Activated naive CD4-positive, alpha-beta T cell treated with anti-CD3 and anti-CD28 coated beads, Interleukin-2, amount 50 U/mL, for 24 hours (primary cell): Measurements from ENCODE around the gene LTN1.

Experiments
- H3K27ac Mint-ChIP-seq: one replicate; pipeline ENCODE4 v1.8.0; 2021; ENCODE audit warnings: mild to moderate bottlenecking, mixed read lengths
- H3K27me3 Mint-ChIP-seq: one replicate; pipeline ENCODE4 v1.8.0; 2021; ENCODE audit warnings: mixed read lengths
- H3K36me3 Mint-ChIP-seq: one replicate; pipeline ENCODE4 v1.8.0; 2021; ENCODE audit warnings: mixed read lengths
- H3K4me1 Mint-ChIP-seq: one replicate; pipeline ENCODE4 v1.8.0; 2021; ENCODE audit warnings: mixed read lengths
- H3K4me3 Mint-ChIP-seq: one replicate; pipeline ENCODE4 v1.8.0; 2021; ENCODE audit warnings: mild to moderate bottlenecking, mixed read lengths
- H3K9me3 Mint-ChIP-seq: one replicate; pipeline ENCODE4 v1.8.0; 2021; ENCODE audit warnings: mixed read lengths

The LTN1 gene

DNA sequence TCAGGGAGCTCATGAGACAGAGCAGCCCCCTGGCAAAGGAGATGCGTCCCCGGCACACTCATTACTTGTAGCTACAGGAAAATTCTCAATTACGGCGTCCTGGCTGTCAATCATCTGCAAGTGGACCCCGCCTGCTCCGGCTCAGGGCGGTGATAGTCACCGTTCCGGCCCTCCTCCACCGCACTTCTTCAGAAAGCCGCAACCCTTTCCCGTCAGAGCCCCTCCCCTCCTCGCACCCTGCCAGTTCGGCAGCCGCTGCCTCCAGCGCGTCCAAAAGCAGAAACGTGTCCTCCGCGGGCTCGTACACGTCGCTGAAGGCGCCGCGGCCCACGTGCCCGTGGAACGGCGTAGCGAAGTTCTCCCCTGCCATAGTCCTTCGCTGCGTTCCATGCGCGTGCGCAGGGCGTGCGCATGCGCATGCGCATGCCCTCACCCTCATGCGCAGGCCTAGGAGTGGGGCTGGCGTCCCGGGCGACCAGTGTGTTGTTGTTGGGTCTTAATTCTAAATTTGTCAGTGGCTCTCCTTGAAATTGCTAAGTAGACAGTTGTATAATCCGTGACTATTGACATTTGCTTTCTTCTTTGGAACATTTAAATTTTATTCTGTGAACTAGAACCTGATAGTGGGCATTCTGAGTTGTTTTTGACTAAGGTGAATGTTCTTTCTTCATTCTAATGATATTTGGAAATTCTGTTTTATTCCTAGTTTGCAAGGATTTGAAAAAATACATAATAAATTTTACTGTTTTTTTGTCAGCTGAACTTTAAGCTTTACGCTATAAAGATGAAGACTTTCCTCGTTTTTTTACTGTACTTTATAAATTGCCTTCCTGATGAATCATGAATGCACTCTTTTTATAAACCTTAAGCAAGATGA lies 107.5 kb downstream of the LTN1 start:
- Mint-ChIP-seq H3K4me1 (peaks cover 21% of the 10 kb centered on the region), H3K27ac (peak overlapping the region; percentile 100), H3K36me3 (peaks cover 13% of the 10 kb centered on the region), H3K4me3 (peak overlapping the region; percentile 96), H3K9me3 (no peaks in the 10 kb centered on the region), H3K27me3 (no peaks in the 10 kb centered on the region)

DNA sequence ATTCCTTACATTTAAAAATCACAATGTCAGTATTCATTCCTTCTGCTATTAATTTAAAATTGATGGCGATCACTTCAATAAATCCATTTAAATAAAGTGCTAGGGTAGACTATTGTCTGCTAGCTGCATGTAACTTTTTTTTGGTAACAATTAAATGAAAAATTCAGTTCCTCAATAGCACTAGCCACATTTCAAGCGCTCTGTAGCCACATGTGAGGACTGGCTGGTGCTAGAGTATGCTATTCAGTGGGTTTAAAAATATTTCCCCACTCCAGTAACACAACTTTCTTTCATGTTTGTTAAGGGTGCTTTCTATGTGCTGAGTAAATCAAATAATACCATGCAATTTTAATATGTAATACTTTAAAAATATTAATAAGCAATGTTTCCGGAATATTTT lies 108.2 kb downstream of the LTN1 start:
- H3K4me3 Mint-ChIP-seq: peak overlapping the region; percentile 96
- no peaks in the 10 kb centered on the region for H3K9me3 Mint-ChIP-seq
- peaks cover 13% of the 10 kb centered on the region for H3K36me3 Mint-ChIP-seq
- H3K27ac Mint-ChIP-seq: peak overlapping the region; percentile 100
- peaks cover 21% of the 10 kb centered on the region for H3K4me1 Mint-ChIP-seq
- no peaks in the 10 kb centered on the region for H3K27me3 Mint-ChIP-seq

DNA sequence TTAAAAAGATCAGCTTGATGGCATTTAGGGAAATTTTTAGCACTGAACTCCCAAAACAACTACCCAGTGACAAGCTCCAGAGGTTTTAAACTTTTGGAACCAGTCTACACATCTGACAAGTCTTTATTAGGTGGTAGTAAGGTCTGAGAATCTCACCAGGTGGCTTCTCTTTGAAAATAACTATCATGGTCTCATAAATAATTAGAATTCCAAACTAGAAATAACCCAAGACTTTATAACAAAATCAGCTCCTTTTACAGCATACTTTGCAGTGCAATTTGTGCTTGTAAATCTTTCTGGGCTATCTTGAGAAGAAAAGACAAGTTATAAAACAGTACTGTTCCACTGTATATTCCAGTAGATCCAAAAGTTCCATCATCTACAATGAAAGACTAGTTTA lies 108.7 kb downstream of the LTN1 start:
- Mint-ChIP-seq H3K27ac (peak overlapping the region; percentile 51), H3K4me3 (peak overlapping the region; percentile 96), H3K27me3 (no peaks in the 10 kb centered on the region), H3K4me1 (peaks cover 21% of the 10 kb centered on the region), H3K36me3 (peaks cover 13% of the 10 kb centered on the region), H3K9me3 (no peaks in the 10 kb centered on the region)

DNA sequence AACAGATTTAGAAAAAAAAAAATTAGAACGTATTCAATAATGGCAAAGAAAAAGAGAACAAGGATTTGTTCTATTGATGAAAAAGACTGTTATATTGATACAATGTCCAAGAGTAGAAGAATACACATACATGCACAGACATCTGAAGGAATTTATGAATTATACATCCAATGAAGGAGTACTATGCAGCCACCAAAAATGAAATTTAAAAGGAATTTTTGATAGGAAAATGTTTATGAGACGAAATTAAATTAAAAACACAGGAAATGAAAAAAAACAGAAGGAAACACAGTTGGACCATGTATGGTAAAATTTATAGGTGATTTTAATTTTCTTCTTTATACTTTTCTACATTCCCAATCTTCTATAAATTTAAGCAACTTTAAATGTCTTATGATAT lies 110.3 kb downstream of the LTN1 start:
- Mint-ChIP-seq H3K9me3 (no peaks in the 10 kb centered on the region), H3K27me3 (no peaks in the 10 kb centered on the region), H3K36me3 (peaks cover 16% of the 10 kb centered on the region), H3K4me1 (peaks cover 24% of the 10 kb centered on the region), H3K27ac (no peak overlapping the region), H3K4me3 (no peak overlapping the region)
